Right lung (tissue), 5 donors: ENCODE data around the gene CADM1. TPM values are rescaled to one million over a fixed set of nuclear protein-coding genes. Genes with fewer than 3 reads are reported as not detected.

Source experiments
- DNase-seq, 2 donors: peaks; one replicate each; pipeline ENCODE4 v3.0.0-alpha.2; 2013
- polyA plus RNA-seq, 5 donors: library from polyadenylated mRNA; unstranded; fragments of 120-200 nt; gene quantifications; one replicate each; pipeline versions ENCODE4 v1.2.1 to v1.2.3, GENCODE V29; 2013; ENCODE audit warnings: inconsistent platforms in 1 of 5, low replicate concordance in 1 of 5; ENCODE audit not compliant: insufficient read length in 5 of 5, insufficient read depth in 1 of 5

CADM1 gene
- polyA plus RNA-seq, 5 donors, result 97.4 to 209 (median 163) TPM

DNA sequence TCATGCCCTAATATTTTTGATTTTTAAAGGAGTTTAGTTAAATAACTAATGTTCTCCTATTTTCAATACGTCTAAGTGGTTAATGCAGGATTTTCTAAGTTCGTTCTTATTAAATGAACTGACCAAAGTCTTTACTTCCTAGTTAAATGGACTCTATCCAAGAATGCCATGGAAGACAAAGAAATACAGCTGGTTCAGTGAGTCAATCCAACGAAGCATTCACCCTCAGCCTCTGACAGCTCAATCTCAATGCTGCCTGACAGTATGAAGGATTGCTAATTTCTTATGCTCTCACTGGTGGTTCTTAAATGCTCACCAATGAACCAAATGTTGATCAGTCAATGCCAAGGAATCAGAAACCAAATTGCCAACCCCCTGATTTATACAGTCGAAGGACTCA is 219.4 kb downstream of the CADM1 start:
- DNase-seq, result no peak

DNA sequence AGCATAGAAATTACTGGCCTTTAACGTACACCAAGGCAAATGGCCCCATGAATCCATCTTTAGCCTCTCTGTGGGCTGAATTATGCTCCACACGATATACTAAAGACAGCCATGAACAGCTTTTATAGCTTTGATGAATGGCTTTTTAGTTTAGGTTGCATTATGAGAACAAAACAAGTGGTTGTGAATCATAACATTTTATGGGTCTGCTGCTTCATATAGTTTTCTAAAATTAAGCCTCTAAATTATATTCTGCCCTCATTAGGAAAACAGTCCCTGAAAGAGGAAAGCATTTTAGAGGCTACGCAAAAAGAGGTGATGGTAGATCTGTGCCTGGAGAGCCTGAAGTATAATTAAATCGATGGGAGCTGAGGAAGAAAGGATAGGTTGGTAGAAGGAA is 221.3 kb downstream of the CADM1 start:
- no peak for DNase-seq

DNA sequence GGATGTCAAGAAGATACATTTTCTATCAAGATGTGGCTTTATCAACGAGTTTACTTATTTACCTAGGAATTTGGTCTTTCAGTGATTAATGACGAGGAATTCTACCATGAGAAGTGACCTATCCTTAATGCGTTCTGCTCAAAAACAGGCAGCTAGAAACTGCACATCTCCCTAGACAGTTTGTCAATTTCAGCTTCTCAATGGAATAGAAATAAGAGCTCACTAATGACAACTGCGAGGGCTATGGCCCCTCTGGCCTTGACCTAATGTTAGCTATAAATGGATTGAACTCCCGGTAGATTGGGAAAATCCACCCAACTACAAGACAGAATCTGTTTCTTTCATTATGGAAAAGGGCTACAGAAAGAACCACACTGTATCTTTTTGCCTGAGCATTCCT is 223.4 kb downstream of the CADM1 start:
- DNase-seq, result no peak

DNA sequence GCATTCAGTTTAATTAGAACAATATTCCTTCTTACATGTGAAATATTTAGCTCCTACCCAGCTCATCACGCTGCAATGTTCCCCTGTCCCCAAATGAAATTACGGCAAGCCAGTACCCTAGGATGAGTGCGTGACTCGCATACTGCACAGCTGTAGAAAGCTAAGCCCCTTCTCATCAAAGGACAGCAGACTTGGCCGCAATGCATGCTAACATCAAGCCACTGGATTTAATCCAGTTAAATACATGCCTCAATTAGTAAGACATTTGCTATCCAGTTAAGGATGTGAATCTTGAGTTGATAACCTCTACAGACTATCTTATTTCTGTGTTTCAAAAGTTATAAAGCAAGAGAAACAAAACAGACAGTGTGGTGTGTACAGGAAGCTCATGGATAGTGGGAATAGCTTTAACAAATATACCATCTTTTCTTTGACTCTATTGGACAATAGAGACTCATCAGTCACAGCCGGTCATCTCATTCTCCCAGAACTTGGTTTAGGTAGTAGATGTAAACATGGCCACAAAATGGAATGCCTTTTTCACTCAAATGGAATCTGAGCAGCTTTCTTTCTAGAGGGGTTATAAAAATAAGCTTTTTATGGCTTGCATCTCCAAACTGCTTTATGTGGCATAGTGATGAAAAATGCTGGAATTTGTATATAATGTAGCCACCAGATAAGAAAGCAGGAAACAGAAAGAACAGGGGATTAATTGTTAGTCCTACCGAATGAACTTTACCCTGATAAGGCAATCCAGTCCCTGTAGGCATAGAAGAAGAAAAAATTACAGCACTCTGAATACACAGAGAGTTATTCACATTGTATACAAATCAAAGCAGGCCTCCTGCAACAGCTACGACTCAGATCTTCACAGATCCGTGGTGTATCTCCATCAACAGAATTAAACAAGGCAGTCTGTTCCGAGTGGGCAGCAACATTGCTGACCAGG is 224.1 kb downstream of the CADM1 start:
- DNase-seq, result no peak

DNA sequence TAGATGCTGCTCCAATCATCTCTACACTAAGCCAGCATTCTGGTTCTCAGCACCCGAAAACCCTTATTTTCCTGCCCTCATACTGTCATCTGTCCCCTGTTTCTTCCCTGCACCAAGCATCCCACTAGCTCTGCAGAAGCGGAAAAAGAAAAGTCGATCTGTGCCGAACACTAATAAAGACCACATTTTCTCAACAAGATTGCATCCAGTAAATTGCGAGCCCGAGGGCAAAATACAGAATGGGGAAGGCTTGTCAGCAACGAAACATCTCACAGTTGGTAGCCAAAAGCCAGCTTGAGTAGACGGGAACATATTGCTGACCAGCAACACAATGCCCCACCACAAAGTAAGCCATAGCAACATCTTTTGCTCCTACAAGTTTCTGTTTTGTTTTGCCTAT is 227.4 kb downstream of the CADM1 start:
- no peak for DNase-seq

DNA sequence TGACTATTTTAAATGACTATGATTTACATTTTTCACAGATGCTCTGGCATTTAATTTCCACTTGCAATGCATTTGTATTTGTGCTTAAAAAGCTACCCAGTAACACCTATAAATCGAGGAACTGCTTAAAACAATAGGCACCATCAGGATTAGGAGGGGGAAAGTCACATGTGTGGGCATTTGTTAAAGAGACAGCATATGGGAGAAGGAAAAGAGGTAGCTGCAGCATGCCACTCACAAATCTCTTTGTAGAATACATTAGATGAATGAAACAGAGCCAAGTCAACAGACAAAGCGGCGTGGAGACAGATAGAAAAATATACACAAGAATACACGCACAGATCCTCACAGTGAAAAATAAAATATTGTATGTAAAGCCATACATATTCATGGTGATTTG is 228.0 kb downstream of the CADM1 start:
- no peak for DNase-seq

DNA sequence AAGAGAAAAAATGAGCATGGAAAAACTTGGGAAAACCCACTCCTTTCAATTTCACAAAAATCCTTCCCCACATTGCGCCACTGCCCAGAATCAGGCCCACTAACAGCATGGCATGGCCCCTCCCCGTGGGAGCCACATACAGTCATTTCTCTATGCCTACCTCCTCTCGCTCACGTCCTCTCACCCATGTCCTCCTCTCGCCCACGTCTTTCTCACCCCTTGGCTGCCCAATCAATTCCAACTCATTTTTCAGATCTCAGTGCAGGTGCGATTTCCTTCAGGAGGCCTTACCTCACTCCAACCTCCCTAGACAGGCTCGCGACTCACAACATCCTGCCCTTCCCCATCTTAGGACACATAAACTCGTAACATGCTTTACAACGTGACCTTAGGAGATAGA is 229.2 kb downstream of the CADM1 start:
- DNase-seq, result no peak

DNA sequence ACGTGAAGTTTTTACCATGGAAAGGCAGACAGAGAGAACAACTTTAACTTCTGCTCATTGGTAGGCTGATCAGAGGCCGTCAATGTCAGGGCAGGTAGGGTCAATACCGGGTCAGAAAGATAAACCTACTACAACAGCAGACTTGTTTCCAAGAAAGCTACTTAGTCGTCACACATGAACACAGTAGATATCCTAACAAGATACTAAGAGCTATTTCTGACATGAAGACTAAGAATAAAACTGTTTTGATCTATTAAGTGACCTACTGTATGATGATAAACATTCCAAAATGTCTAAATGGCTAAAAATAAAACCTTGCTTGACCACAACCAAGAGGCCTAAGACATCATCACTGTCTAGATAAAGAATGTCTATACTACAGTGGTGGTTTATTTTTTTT is 231.3 kb downstream of the CADM1 start:
- no peak for DNase-seq

DNA sequence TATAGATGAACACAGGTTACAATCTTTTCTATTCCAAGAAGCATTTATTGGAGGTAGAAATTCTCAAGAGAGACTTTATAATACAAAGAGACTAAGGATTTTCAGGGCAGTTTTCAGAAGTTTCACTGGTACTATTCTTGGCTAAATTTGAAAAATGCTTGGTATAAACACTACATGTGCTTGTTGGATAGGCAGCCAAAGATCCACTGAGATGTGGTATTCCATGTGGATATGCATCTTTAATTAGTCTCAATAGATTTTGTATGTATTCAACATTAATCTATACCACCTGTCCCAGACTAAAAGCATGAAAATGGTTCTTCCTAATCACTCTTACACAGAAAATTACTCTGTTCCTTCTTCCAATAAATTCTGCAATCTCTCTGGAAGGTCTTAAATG is 232.6 kb downstream of the CADM1 start:
- no peak for DNase-seq

DNA sequence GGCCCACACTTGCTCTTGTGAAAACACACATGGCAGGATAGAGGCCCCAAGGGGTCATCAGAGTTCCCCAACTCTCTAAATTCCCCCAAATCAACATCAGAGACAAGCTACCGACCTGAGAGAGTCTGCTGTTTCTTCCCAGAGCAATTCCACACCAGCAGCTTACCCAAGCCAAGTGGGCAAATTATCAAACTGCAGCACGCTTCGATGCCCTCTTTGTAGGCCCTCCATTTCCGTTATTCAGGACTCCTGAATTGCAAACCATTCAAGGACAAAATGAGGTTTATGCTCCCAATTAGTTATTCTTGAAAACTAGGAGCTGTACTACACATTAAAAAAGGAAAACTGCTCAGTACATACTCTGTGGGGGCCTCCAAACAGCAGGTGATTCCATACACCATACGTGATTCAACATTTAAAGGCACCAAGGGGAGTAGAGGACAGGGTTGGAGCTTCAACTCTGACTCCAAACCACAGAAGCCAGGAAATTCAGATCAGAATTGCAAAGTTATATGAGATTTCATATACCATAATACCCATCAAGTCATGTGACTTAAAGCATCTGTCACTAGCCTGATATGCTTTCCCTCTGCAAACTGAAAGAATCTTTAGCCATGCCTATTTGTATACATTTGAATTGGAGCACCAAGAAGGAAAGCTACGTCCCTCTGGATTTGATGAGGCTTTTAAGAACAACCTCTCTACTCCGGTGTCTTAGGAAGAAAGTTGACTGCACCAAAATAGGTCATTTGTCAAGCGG is 234.8 kb downstream of the CADM1 start:
- no peak for DNase-seq

DNA sequence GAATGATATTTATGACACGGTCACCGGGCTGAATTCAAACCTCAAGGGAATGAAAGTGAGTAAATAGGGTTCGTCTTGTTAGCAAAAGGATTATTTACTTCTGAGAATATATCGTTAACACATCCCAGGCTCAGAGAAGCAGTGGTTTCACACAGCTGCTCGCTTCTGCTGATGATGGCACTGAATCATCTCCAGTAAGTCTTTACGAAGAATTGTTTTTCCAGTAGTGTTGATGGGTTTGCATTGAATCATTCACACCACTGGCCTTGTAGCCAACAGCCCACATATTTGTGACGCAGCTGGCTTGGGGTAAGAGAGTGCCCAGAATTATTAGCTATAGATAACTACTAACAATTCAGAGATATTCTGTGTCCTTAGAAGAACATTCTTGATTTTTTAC is 236.3 kb downstream of the CADM1 start:
- no peak for DNase-seq

DNA sequence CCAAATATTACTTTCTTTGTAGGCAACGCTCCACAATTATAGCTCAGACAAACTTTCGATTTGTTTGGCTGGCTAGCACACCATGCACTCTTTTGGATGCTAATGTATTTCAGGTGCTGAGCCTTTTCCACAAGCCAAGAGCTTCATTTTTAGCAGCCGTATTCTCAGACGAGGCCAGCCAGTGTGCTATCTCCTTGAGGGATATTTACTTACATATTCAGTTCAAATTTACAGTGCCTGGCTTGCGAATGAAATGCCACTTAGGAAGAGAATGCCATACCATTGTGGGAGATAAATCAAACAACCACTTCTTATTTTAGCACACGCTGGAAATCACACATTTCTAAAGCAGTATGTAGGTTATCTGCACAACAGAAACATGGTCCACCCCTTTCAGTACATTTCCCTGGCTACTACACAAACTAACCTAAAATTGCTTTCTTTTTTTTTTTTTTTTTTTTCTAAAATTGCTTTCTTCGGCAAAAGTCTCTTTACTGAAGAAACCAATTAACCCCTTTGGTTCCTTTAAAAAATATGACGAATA is 236.9 kb downstream of the CADM1 start:
- DNase-seq, result no peak

DNA sequence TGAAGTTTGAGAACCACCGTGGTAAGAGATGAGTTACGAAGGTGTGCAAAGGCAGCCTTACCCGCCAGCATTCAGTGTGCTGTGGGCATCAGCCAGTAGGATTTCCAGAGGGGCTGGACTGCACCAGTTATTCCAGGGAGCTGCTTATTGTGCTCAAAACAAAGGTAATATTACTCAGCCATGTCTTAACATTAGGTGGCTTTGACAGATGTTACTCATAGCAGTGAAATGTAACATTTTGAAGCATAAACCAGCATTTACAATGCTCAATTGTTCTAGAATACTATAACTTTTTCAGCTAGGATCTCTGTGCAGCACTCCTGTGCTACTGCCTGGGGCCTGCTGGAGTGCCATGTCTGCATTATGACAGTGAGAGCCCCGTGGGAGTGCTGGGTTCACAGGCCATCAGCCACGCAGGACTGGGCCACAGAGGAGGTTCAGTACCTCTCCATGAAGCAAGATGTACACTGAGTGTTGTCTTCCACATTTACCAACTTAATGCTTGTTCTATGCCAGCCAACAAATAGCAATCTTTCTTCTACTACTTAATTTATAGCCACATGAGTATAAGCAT is 238.1 kb downstream of the CADM1 start:
- DNase-seq, result no peak

DNA sequence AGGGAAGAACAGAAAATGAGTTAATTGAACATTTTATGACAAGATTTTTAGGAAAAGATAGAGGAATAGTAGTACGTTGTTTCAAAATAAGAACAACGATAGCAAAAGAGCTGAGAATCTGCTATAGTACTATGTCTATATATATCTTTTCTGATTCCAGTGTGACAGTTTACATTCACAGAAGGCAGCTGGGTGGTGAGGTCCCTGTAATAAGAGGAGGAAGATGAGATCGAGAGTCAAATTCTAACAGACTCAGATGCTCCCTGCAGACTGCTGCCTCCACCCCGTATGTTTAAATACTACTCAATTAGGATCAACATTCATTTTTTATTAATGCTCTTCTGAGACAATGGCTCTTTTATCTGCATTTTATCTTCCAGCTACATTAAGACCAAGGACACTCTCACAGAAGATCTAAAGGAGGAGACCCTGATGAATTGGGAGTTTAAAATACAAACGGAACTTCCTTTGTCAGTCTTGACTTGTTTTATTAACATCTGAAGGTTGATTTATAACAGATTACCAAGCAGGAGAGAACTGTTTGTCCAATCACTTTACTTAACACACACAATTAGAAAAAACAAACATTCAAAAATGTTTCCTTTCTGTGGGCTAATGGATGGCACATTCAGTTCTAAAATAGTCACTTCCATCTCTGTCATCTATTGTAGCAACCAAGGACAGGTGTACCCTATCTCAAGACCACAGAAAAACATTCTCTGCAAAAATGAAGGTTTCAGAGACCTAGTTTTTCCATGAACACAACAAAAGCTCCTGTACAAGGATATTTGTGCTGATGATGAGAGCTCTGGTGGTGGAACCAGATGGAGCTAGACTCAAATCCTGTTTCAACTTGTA is 240.2 kb downstream of the CADM1 start:
- DNase-seq, result no peak

DNA sequence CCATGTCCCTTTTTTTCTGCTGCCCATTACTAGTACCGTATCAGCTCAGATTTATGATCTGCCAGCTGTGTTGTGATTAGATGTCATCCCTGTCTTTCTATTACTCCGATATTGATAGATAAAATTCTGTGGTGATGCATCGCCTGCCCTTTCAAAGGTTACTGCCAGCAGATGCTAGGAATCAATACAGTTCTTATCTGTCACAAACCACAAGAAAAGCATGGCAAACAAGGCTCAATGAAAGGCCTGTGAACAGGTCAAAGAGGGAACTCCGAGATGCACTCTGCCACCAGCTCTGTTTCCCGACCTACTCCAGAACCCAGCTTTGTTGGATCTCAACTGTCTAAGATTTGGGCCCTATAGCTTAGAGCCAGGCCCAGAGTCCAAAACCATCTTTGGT is 246.0 kb downstream of the CADM1 start:
- no peak for DNase-seq

DNA sequence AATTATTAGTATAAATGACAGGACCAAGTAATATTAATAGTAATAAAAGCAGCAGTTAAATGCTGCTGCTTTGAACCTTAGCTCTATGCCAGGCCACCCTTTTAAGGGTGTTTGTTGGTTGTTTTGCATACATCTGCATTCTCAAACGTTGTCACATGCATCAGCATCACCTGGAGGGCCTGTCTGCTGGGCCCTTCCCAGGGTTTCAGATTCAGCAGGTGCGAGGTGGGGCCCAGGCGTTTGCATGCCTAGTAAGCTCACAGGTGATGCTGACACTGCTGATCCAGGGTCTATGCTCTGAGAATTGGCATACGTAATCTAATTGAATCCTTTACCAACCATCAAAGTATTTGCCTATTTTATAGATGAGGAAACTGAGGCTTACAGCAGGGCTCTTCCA is 246.5 kb downstream of the CADM1 start:
- DNase-seq, result no peak

DNA sequence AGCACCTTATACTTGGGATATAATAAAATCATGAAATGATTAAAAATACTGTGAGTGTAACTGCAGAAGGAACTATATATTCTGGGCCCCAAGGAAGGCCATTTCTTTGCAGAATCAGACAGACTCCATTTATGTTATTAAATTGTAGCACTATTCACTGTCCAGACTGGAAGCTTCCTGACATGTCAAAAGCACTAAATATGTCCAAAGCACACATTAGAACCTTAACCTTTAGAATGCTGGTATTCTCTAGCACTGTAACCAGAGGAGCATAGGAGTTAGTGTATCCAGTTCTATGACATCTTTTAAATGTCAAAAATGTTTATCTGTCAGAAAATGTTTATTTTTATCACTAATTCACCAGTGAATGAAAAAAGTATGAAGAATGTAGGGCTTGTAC is 246.9 kb downstream of the CADM1 start:
- no peak for DNase-seq

DNA sequence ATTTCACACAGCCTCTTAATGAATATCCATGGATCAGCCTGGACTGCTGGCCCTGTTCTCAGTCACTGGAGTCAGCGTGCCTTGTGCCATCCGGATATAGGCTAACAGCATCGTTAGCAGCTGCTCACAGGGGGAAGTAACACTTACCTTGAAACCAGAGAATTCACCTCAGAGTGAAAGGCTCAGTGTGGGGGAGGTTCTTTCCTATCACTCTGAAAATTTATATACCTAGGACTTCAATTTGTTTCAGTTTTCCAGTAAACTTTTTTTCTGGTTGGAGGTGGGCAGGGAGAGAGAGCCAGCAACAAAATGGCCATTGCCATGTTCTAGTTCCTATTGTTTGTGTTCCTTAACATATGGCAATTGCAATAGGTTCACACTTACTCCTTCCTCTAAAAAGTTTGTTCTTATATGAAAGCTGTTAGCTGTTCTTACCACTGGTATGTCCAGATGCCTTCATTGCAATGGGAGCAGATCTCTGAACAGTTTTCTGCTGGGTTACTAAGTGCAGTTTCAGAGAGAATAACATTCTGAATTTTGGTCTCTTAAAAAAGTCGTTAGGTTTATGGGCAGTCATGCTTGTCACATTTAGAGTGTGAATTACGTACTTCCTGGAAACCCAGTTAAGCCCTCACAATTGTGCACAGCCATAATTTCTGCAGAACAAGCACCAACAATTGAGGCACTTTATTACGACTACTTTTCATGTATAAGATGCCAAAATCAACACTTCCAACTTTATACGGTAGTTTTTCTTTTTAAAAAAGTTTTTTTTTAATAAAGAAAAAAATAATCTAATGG is 247.6 kb downstream of the CADM1 start:
- DNase-seq, result no peak

DNA sequence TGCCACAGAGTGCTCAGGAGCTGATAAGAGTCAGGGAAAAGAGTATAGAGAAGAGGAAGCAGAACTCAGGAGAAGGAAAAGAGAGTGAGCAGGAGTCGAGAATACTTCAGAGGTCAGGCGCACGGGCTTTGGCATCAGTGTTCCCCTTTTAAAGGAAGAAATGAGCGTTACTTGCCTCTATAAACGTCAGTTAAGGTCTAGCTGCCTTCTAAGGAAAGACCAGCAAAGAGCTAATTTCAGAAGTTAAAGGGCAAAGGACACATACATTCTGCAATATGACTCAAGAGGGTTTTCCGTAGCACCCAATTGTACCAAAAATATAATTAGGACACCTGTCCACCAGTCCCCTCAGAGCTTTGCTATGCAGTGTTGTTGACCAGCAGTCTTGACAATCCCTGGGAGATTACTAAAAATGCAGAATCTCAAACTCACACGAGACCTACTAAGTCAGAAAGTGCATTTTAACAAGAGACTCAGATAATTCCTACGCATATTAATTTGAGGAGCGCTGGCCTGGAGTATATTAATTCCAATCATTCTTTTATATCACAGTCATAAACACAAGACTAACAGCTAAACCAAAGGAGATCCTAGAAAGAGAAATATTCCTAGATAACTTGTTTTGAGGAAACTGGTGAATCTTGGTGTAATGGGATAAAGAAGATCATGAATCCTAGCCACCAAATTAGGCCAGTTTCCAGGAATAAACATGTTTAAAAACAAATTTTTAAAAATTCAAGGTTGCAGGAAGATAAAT is 249.0 kb downstream of the CADM1 start:
- DNase-seq, result no peak

DNA sequence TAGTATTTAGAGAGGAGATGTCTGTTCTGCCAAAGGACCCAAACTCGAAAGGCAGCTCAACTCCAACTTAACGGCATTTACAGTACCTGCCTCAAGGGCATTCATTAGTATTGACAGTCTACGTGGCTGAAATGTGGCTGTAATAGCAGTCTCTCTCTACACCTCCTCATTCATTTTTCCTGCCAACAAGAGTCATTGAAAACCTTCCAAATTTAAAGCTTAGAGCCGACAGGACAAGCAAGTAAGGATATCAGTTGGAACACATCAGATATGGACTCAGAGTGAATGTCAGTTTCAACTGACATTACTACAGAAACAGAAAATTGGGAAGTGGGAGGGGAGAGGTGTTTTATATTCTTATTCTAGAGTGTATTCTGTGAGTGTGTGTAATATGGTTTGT is 253.1 kb downstream of the CADM1 start:
- no peak for DNase-seq
